Thymus (tissue), 11 donors: ENCODE data around the gene POMGNT2. TPM values are rescaled to one million over a fixed set of nuclear protein-coding genes. Genes with fewer than 3 reads are reported as not detected.

Experiments
- DNase-seq, 9 donors: peaks; one replicate each; pipeline ENCODE4 v3.0.0-alpha.2; 2013; ENCODE audit warnings: low spot score in 9 of 9, low read depth in 6 of 9, missing footprints in 1 of 9
- H3K27ac ChIP-seq, 2 donors: one replicate each; pipeline ENCODE4 v1.5.1; 2013; ENCODE audit warnings: control low read depth in 1 of 2, low read depth in 1 of 2, low read length in 1 of 2, mild to moderate bottlenecking in 1 of 2, moderate library complexity in 1 of 2
- H3K27me3 ChIP-seq, 2 donors: one replicate each; pipeline ENCODE4 v1.5.1; 2013; ENCODE audit warnings: low read length in 1 of 2; ENCODE audit not compliant: control insufficient read depth in 2 of 2, insufficient read depth in 1 of 2
- H3K36me3 ChIP-seq, 2 donors: one replicate each; pipeline ENCODE4 v1.5.1; 2013; ENCODE audit warnings: low read length in 1 of 2, mild to moderate bottlenecking in 1 of 2, moderate library complexity in 1 of 2; ENCODE audit not compliant: control insufficient read depth in 2 of 2, insufficient read depth in 2 of 2
- H3K4me1 ChIP-seq, 2 donors: one replicate each; pipeline ENCODE4 v1.5.1; 2013; ENCODE audit warnings: low read length in 2 of 2; ENCODE audit not compliant: control insufficient read depth in 2 of 2, insufficient read depth in 2 of 2
- H3K4me3 ChIP-seq, 2 donors: one replicate each; pipeline ENCODE4 v1.5.1; 2013; ENCODE audit warnings: low read length in 2 of 2, control low read depth in 1 of 2, mild to moderate bottlenecking in 1 of 2
- H3K9me3 ChIP-seq, 2 donors: one replicate each; pipeline ENCODE4 v1.5.1; 2013; ENCODE audit warnings: low read length in 1 of 2, mild to moderate bottlenecking in 1 of 2; ENCODE audit not compliant: control insufficient read depth in 2 of 2, insufficient read depth in 1 of 2
- WGBS: extraction: QIAGEN DNeasy Blood & Tissue Kit; methylation state at CpG from one replicate; pipeline ENCODE4 v1.1.7; 2013; 5-methylcytosine and 5-hydroxymethylcytosine counted together
- polyA plus RNA-seq: library from polyadenylated mRNA; stranded (reverse); fragments of 200-250 nt; gene quantifications from one replicate; pipeline ENCODE4 v1.2.3, GENCODE V29; 2013
- total RNA-seq: library from RNA; stranded (reverse); fragments of 120-200 nt; gene quantifications from one replicate; pipeline ENCODE4 v1.2.4, GENCODE V29; 2013
- donor health status: healthy.

POMGNT2 gene
- total and polyA plus RNA-seq, 2 donors, result 4.5 to 5.2 TPM

DNA sequence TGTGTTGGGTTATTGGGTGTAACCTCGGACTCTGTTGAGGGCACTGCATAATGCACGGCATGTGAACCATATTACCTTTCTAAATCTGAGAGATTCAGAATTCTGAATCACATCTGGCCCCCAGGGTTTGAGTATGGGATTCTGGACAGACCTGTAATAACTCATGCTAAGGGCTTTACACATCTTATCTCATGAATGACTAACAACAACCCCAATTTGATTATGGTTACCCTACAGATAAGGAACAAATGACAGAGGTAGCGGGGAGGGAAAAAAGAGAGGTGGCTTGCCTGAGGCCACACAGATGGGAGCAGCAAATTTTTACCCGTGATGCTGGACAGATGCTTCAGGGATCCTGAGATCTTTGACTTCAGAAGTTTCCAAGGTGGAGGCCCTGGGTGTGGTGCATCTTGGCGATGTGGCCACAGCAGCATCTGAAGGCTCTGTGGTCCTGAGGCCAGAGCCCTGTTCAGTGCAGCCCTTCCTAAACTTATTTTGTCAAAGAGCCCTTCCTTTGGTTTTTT is 43.8 kb downstream of the POMGNT2 start:
- over 99% methylated on average over 5 of the region's 5 CpGs for WGBS
- Histone ChIP-seq H3K4me1 (peaks cover 15 to 29% of the 10 kb centered on the region in 2 donors), H3K9me3 (peaks cover 0 to 3% of the 10 kb centered on the region in 2 donors), H3K27me3 (no peaks in the 10 kb centered on the region), H3K36me3 (no peaks in the 10 kb centered on the region), H3K27ac (no peak overlapping the region), H3K4me3 (no peak overlapping the region)
- no peak for DNase-seq

DNA sequence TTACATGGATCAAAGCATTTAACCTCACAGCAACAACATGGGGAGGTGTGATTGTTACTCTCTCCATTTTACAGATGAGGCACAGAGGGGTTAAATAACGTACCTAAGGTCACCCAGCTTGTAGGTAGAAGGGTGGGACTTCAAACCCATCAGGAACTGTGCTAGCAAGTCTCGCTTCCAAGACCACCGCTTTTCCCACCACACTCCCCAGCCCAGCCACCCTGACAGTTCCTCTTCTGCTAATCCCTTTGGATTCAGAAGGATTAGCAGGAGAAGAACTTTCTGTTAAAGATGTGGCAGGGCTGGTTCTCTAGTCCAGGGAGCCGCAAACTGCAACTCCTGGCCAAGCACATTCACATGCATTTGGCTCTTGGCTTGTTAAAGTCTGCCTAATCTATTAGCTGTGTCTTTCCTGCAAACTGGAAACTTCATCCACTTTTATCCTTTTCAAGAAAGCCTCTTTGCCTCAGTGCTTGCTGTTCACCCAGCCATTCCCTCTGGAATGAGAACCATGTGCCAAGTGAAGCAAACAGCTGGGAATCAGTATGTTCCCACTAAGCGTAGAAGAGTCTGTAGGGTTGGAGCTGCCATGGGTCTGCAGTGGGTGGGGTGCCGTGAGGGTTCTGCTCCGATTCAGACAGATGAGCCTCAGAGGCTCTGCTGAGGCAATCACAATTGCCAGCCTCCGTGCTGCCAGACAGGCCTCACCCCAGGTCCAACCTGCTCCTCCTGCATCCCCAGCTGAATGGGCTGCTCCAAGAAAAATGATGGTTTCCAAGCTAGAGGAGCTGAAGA is 44.6 kb downstream of the POMGNT2 start:
- peaks cover 15 to 31% of the 10 kb centered on the region in 2 donors for H3K4me1 ChIP-seq
- no peaks in the 10 kb centered on the region for H3K36me3 ChIP-seq
- no peak for DNase-seq
- H3K27me3 ChIP-seq, result no peaks in the 10 kb centered on the region
- no peak overlapping the region for H3K4me3 ChIP-seq
- WGBS, result 95% methylated on average over 8 of the region's 8 CpGs
- H3K27ac ChIP-seq, result no peak overlapping the region
- peaks cover 0 to 3% of the 10 kb centered on the region in 2 donors for H3K9me3 ChIP-seq

DNA sequence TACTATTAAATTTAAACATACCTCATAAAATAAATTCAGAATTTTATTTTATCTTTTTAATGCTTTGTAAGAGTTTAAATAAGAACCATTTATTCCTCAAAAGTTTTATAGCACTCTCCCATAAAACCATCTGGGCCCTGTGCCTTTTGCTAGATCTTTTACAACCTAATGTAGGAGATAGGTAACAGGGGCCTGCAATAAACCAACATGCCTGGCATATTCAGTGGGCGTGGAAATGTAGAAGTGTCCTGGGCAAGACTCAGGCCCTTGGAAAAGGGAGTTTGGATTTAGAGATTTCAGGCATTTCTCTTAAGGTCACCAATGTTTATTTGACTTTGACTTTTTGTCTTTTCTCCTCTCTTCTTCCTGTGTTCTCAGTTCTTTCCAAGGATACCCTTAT is 46.4 kb downstream of the POMGNT2 start:
- no peak overlapping the region for H3K27ac ChIP-seq
- H3K4me1 ChIP-seq, result peaks cover 15 to 37% of the 10 kb centered on the region in 2 donors
- 98% methylated on average over 1 of the region's 1 CpG for WGBS
- H3K4me3 ChIP-seq, result no peak overlapping the region
- no peak for DNase-seq
- no peaks in the 10 kb centered on the region for H3K36me3 ChIP-seq
- H3K9me3 ChIP-seq, result peaks cover 0 to 3% of the 10 kb centered on the region in 2 donors
- no peaks in the 10 kb centered on the region for H3K27me3 ChIP-seq

DNA sequence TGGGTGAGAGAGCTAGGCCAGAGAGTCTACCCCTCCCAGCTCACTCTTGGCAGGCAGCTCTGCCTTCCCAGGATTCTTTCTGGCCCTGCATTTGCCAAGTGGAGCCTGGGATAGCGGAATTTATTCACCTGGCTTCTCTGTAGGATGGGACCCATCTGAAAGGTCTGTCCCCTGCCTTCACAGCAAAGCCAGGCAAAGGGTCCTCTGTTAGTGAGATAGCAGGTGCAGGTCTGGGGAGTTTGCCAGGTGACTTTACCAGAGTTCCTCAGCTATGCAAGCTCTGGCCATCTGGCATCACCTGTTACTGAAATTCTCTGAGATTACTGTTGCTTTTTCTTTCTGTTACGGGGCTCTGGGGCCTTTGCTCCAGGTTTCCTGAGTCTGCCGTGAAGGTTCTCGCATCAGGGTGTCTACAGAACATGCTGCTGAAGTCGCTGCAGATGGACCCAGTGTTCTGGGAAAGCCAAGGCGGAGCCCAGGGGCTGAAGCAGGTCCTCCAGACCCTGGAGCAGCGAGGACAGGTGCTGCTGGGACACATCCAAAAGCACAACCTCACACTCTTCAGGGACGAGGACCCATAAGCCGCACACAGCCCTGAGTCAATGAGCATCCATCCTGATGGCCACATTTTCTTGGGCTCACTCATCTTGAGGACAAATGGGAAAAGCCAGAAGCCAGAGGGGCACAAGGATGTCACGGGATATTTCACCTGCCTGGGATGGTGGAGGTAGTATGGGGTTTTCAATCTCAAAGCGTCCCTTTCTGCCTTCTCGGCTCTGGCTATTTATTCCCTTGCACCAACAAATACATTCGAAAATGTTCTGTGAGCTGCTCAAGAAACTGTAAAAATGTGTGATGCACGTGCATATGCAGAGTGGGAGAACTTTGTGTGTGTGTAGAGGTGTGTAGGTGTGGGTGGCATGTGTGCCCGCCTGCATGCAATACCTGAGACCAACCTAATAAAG is 49.8 kb downstream of the POMGNT2 start:
- peaks cover 0 to 6% of the 10 kb centered on the region in 2 donors for H3K9me3 ChIP-seq
- WGBS, result 93% methylated on average over 15 of the region's 15 CpGs

DNA sequence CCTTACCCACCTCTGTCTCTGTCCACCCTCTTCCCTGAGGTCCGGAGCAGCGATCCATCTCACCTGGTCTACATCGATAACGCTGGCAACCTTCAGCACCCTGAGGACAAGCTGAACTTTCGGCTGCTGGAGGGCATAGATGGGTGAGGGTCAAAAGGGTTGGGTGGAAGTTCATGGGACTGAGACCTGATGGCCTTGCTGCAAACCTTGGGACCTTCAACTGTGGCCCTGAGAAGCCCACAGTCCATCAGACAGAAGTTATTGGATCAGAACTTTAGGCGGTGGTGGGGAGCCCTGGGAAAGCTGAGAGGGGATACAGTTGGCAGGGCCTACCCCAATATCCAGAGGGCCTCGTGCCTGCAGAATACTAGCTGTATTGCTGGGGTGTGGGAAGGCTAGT is 50.5 kb downstream of the POMGNT2 start:
- Histone ChIP-seq H3K9me3 (peaks cover 0 to 6% of the 10 kb centered on the region in 2 donors), H3K27ac (no peak overlapping the region), H3K27me3 (no peaks in the 10 kb centered on the region), H3K4me3 (no peak overlapping the region), H3K4me1 (peaks cover 4 to 16% of the 10 kb centered on the region in 2 donors), H3K36me3 (no peaks in the 10 kb centered on the region)
- no peak for DNase-seq
- 97% methylated on average over 7 of the region's 7 CpGs for WGBS

More for the DNA sequence above, 49.8 kb downstream of the POMGNT2 start:
- no peak overlapping the region for H3K4me3 ChIP-seq
- H3K27me3 ChIP-seq, result no peaks in the 10 kb centered on the region
- no peaks in the 10 kb centered on the region for H3K36me3 ChIP-seq
- H3K4me1 ChIP-seq, result peaks cover 10 to 23% of the 10 kb centered on the region in 2 donors
- H3K27ac ChIP-seq, result no peak overlapping the region
- DNase-seq, result peak in 1 of 9 donors; percentile 28

DNA sequence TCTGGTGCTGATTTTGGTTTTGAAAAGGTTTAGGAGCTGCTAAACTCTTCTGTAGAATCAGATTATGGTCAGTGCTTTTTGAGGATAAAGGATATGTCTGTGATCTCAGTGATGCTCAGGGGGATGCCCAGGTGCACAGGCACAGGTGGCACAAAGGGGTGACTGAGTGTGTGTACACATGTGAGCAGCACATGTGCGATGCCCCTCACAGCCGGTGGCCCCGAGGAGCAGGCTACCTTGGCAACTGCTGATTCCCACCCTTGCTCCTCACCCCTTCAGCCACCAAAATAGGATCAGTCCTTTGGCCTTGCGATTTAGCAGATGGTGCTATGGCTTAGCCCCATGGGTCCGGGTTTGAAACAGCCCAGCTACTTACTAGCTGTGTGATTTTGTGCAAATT is 51.1 kb downstream of the POMGNT2 start:
- Histone ChIP-seq H3K4me1 (peaks cover 0 to 9% of the 10 kb centered on the region in 2 donors), H3K27ac (no peak overlapping the region), H3K4me3 (no peak overlapping the region), H3K36me3 (no peaks in the 10 kb centered on the region), H3K9me3 (peaks cover 0 to 6% of the 10 kb centered on the region in 2 donors), H3K27me3 (no peaks in the 10 kb centered on the region)
- DNase-seq, result no peak
- WGBS, result 88% methylated on average over 5 of the region's 5 CpGs

DNA sequence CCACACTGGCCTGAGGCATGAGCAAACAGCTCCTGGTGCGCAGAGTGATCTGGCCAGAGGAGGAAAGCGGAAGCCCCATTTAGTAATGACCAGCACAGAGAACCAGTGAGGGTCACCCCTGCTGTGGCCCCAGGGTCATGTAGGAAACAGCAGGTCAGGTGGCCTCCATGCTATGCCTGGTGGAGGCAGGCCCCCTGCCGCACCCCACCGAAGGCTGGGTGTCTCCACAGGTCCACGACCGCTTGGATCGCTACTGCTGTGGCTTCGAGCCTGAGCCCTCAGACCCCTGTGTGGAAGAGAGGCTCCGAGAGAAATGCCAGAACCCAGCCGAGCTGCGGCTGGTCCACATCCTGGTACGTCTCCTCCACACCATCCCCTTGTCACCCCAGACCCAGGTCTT is 52.6 kb downstream of the POMGNT2 start:
- WGBS, result 98% methylated on average over 12 of the region's 12 CpGs
- Histone ChIP-seq H3K36me3 (no peaks in the 10 kb centered on the region), H3K4me3 (no peak overlapping the region), H3K4me1 (peaks cover 0 to 8% of the 10 kb centered on the region in 2 donors), H3K27me3 (no peaks in the 10 kb centered on the region), H3K27ac (no peak overlapping the region), H3K9me3 (peaks cover 0 to 6% of the 10 kb centered on the region in 2 donors)
- no peak for DNase-seq

DNA sequence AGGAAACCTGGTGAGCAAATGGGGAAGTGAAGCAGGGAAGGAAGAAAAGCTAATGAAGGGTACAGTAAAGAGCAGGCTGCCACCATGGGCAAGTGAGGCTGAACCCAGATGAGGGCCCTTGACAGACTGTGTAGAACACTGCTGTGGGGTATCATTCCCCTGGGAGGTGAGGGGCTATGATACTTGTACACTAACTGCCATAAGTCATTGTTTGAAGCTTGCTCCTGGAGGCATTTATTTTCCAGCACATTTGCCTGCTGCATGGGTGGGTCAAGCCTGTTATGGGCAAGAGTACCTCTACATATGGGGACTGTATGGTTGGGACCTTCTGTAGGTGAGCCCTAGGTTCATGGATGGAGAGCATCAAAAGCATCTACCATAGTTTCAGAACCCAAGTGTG is 57.4 kb downstream of the POMGNT2 start:
- Histone ChIP-seq H3K4me1 (no peaks in the 10 kb centered on the region), H3K4me3 (no peak overlapping the region), H3K27me3 (no peaks in the 10 kb centered on the region), H3K9me3 (peaks cover 0 to 27% of the 10 kb centered on the region in 2 donors), H3K27ac (no peak overlapping the region), H3K36me3 (no peaks in the 10 kb centered on the region)
- DNase-seq, result no peak

DNA sequence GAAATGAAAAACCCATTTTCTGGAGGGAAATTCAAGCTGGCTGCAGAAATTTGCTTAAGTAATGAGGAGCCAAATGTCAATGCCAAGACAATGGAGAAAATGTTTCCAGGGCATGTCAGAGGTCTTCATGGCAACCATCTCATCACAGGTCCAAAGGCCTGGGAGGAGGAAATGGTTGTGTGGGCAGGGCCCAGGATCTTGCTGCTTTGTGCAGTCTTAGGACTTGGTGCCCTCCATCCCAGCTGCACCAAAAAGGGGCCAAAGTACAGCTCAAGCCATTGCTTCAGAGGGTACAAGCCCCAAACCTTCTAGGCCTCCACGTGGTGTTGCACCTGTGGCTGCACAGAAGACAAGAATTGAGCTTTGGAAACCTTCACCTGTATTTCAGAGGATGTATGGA is 59.3 kb downstream of the POMGNT2 start:
- no peaks in the 10 kb centered on the region for H3K4me1 ChIP-seq
- no peaks in the 10 kb centered on the region for H3K27me3 ChIP-seq
- no peak overlapping the region for H3K4me3 ChIP-seq
- no peak for DNase-seq
- H3K27ac ChIP-seq, result no peak overlapping the region
- peaks cover 0 to 27% of the 10 kb centered on the region in 2 donors for H3K9me3 ChIP-seq
- 57% methylated on average over 1 of the region's 1 CpG for WGBS
- no peaks in the 10 kb centered on the region for H3K36me3 ChIP-seq
